Heart right ventricle (tissue), 16 donors: Measurements from ENCODE around the gene NKTR. TPM values are rescaled to one million over a fixed set of nuclear protein-coding genes. Genes with fewer than 3 reads are reported as not detected.

Experiments used
- ATAC-seq, 8 donors: fragments of 200-7000 bp; cut with Tn5 transposase; one replicate each; pipeline ENCODE4 v1.9.1; 2020; ENCODE audit warnings: mild to moderate bottlenecking in 8 of 8, moderate library complexity in 8 of 8, moderate number of reproducible peaks in 1 of 8
- DNase-seq, 2 donors: peaks; one replicate each; pipeline ENCODE4 v3.0.0-alpha.2; 2020
- H3K27ac ChIP-seq, 10 donors: fragments of 200-600 bp; sonication (generic) in 2 of 10; one replicate each; pipeline versions ENCODE4 v1.5.0 to v1.8.0; 2020 to 2022; ENCODE audit warnings: mild to moderate bottlenecking in 3 of 10
- H3K27me3 ChIP-seq, 7 donors: fragments of 200-600 bp; one replicate each; pipeline ENCODE4 v1.8.0; 2021 to 2022; ENCODE audit warnings: mild to moderate bottlenecking in 2 of 7
- H3K36me3 ChIP-seq, 9 donors: fragments of 200-600 bp; sonication (generic) in 1 of 9; one replicate each; pipeline versions ENCODE4 v1.5.0 to v1.8.0; 2020 to 2022; ENCODE audit warnings: mild to moderate bottlenecking in 2 of 9
- H3K4me1 ChIP-seq, 9 donors: fragments of 200-600 bp; sonication (generic) in 1 of 9; one replicate each; pipeline versions ENCODE4 v1.5.0 to v1.8.0; 2020 to 2022; ENCODE audit warnings: mild to moderate bottlenecking in 4 of 9
- H3K4me3 ChIP-seq, 10 donors: fragments of 200-600 bp; sonication (generic) in 2 of 10; one replicate each; pipeline versions ENCODE4 v1.5.0 to v1.8.0; 2020 to 2022; ENCODE audit warnings: mild to moderate bottlenecking in 7 of 10, moderate library complexity in 2 of 10
- H3K9me3 ChIP-seq, 11 donors: fragments of 200-600 bp in 10 of 11; sonication (generic) in 2 of 11; one replicate each; pipeline versions ENCODE4 v1.5.0 to v1.8.0; 2013 to 2022; ENCODE audit warnings: mild to moderate bottlenecking in 2 of 11, control low read depth in 1 of 11, moderate library complexity in 1 of 11
- WGBS, 2 donors: extraction: QIAGEN DNeasy Blood & Tissue Kit; methylation state at CpG; one replicate each; pipeline ENCODE4 v1.1.7; 2013; ENCODE audit warnings: inconsistent platforms in 1 of 2; 5-methylcytosine and 5-hydroxymethylcytosine counted together
- intact Hi-C, 10 donors: fragments of 100-400 bp; cut with DNase I; formaldehyde crosslinking; loops; one replicate each; pipeline versions ENCODE4 v1.11.1 to v1.14.2; 2022
- polyA plus RNA-seq, 2 donors: library from polyadenylated mRNA; stranded (reverse); fragments of 200-250 nt; gene quantifications; one replicate each; pipeline ENCODE4 v1.2.3, GENCODE V29; 2013
- total RNA-seq, 10 donors: library from RNA; stranded (reverse); fragmentation: NEBNext Ultra II Directional in 3 of 10; extraction: Animal tissue kit (Norgen Biotek cat#: 25700) in 3 of 10; gene quantifications; one replicate each; pipeline versions ENCODE4 v1.2.1 to v1.2.4, GENCODE V29; 2021 to 2023
- TF ChIP-seq, protein P1 (sequence below), 9 donors: fragments of 200-600 bp; sonication (generic) in 2 of 9; IDR thresholded peaks; one replicate each; pipeline versions ENCODE4 v1.5.0 to v1.8.0; 2021 to 2022; ENCODE audit warnings: antibody characterized with exemption in 9 of 9, mild to moderate bottlenecking in 5 of 9, moderate library complexity in 1 of 9
- donor health status: Arrhythmogenic right ventricular cardiomyopathy.
- donor health status: ischemic (EF 13 %, LVEDD 7.1; RV severe dilation, severe dysfunction).
- donor health status: healthy with polysubstance abuse.
- donor health status: DM: no; HTN: yes; CAD: no.
- donor health status: DM: no; HTN: no; CAD: no.
- donor health status: ischemic (EF 25% LVEDD 6.9; RV normal size, moderate dysfunction).
- donor health status: ischemic (EF 25% LVEDD 5.7; RV mildly dilated, moderate dysfunction).
- donor health status: healthy.
- donor health status: DM: yes; HTN: yes; CAD: no.
- donor health status: Ischemic cardiomyopathy.
- donor health status: ischemic (EF 35%, LVEDD 5.7; RV mildly dilated, moderate dysfunction).
- donor health status: nonischemic (EF 11% LVEDD 7.7; RV severe dilation, severe dysfunction).
- donor health status: DM: yes; HTN: yes; CAD: no.
- donor health status: PGD.
- donor health status: ischemic (EF 29% LVEDD 5.4; RV normal size, mild dysfunction).
- donor health status: nonischemic (EF 23%, LVEDD 6.1; RV moderate dilation, normal function).

The NKTR gene
- total and polyA plus RNA-seq, 12 donors = 10.2 to 59.3 (median 21.9) TPM

DNA sequence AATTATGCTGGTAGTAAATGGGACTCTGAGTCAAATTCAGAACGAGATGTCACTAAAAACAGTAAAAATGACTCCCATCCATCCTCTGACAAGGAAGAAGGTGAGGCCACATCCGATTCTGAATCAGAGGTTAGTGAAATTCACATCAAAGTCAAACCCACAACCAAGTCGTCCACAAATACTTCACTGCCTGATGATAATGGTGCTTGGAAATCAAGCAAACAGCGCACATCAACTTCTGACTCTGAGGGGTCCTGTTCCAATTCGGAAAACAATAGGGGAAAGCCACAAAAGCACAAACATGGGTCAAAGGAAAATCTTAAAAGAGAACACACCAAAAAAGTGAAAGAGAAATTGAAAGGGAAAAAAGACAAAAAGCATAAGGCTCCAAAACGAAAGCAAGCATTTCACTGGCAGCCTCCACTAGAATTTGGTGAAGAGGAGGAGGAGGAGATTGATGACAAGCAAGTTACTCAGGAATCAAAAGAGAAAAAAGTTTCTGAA, 37.9 kb downstream of the NKTR start:
- H3K9me3 ChIP-seq = no peaks in the 10 kb centered on the region
- intact Hi-C loops = no loop called here
- ATAC-seq (no peak), DNase-seq (no peak)
- H3K36me3 ChIP-seq = peaks cover 0 to 100% (median 54%) of the 10 kb centered on the region in 9 donors
- no peak overlapping the region for H3K4me3 ChIP-seq
- H3K27ac ChIP-seq = peak overlapping the region in 5 of 10 donors; percentile 10 to 76 (median 22)
- H3K27me3 ChIP-seq = no peaks in the 10 kb centered on the region
- TF ChIP-seq, protein P1, sequence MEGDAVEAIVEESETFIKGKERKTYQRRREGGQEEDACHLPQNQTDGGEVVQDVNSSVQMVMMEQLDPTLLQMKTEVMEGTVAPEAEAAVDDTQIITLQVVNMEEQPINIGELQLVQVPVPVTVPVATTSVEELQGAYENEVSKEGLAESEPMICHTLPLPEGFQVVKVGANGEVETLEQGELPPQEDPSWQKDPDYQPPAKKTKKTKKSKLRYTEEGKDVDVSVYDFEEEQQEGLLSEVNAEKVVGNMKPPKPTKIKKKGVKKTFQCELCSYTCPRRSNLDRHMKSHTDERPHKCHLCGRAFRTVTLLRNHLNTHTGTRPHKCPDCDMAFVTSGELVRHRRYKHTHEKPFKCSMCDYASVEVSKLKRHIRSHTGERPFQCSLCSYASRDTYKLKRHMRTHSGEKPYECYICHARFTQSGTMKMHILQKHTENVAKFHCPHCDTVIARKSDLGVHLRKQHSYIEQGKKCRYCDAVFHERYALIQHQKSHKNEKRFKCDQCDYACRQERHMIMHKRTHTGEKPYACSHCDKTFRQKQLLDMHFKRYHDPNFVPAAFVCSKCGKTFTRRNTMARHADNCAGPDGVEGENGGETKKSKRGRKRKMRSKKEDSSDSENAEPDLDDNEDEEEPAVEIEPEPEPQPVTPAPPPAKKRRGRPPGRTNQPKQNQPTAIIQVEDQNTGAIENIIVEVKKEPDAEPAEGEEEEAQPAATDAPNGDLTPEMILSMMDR (IDR thresholded peaks at IDR 0.05) = no peak
- peaks cover 0 to 33% (median 17%) of the 10 kb centered on the region in 9 donors for H3K4me1 ChIP-seq
- WGBS, 2 donors = 73 to 80% methylated on average over 6 of the region's 6 CpGs

DNA sequence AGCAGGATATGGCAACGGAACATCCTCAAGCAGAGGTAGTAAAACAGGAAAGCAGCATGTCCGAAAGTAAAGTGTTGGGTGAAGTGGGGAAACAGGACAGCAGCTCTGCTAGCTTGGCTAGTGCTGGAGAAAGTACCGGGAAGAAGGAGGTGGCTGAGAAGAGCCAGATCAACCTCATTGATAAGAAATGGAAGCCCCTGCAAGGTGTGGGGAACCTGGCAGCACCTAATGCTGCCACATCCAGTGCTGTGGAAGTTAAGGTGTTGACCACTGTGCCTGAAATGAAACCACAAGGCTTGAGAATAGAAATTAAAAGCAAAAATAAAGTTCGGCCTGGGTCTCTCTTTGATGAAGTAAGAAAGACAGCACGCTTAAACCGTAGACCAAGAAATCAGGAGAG, 38.7 kb downstream of the NKTR start:
- H3K27ac ChIP-seq = peak overlapping the region in 4 of 10 donors; percentile 10 to 76 (median 36)
- WGBS, 2 donors = 73 to 74% methylated on average over 6 of the region's 6 CpGs
- no peaks in the 10 kb centered on the region for H3K9me3 ChIP-seq
- TF ChIP-seq, protein P1 (IDR thresholded peaks at IDR 0.05) = no peak
- ATAC-seq (no peak), DNase-seq (no peak)
- no peak overlapping the region for H3K4me3 ChIP-seq
- H3K27me3 ChIP-seq = no peaks in the 10 kb centered on the region
- intact Hi-C loops = no loop called here
- peaks cover 0 to 100% (median 58%) of the 10 kb centered on the region in 9 donors for H3K36me3 ChIP-seq
- peaks cover 0 to 33% (median 17%) of the 10 kb centered on the region in 9 donors for H3K4me1 ChIP-seq

DNA sequence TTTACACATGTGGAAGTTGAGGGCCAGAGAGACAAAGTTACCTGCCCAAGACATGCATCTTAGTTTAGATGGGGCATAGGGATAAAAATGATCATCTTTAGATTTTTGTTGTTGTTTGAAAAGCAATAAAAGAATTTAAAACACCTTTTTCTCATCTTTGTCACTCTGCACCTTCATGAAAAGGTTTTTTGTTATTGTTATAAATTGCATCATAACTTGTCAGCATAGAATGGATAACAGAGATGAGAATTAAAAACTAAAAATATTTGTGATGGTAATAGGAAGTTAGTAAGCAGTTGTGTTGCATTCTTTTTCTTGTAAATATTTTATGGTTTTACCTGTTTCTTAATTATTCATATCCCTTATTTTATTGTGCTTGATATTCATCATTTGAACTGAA, 39.6 kb downstream of the NKTR start:
- DNase-seq (no peak), ATAC-seq (no peak)
- peak overlapping the region in 2 of 10 donors; percentile 22 to 34 for H3K27ac ChIP-seq
- H3K4me1 ChIP-seq = peaks cover 0 to 33% (median 17%) of the 10 kb centered on the region in 9 donors
- intact Hi-C loops = no loop called here
- TF ChIP-seq, protein P1 (IDR thresholded peaks at IDR 0.05) = no peak
- H3K4me3 ChIP-seq = no peak overlapping the region
- no peaks in the 10 kb centered on the region for H3K9me3 ChIP-seq
- H3K36me3 ChIP-seq = peaks cover 0 to 100% (median 57%) of the 10 kb centered on the region in 9 donors
- H3K27me3 ChIP-seq = no peaks in the 10 kb centered on the region

DNA sequence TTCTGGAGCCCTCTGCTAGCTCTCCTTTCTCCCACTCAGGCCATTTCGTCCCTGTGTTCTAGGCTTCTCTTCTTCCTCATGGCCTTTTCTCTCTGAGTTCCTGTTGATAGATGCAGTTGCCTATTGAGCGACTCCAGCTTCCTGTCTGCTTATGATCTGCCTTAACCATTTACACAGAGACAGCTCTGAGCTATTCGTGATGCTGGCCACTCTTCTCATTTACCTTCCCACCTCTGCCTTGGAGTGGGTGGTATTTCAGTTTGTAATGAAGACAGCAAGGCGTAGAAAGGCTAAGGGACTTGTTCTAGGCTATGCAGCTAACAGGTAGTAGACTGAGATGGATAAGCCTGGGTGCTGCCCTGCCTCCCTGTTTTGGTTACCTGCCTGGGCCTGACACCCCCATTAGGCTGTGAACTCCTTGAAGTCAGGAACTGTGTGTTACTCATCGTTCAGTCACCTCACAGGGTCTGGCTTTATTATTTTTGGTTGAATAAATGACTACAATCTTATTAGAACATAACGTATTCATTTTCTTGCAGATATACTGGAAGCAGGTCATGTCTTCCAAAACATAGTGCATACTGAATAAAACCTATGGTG, 40.4 kb downstream of the NKTR start:
- H3K27me3 ChIP-seq = no peaks in the 10 kb centered on the region
- H3K4me3 ChIP-seq = no peak overlapping the region
- ATAC-seq (peak in 1 of 8 donors; percentile 17), DNase-seq (no peak)
- H3K36me3 ChIP-seq = peaks cover 0 to 100% (median 50%) of the 10 kb centered on the region in 9 donors
- peaks cover 0 to 33% (median 17%) of the 10 kb centered on the region in 9 donors for H3K4me1 ChIP-seq
- TF ChIP-seq, protein P1 (IDR thresholded peaks at IDR 0.05) = no peak
- intact Hi-C loops = no loop called here
- 74 to 87% methylated on average over 6 of the region's 6 CpGs for WGBS, 2 donors
- no peaks in the 10 kb centered on the region for H3K9me3 ChIP-seq
- H3K27ac ChIP-seq = peak overlapping the region in 2 of 10 donors; percentile 13 to 34
